HepG2 (cell line): ENCODE results near the gene SSBP2. TPM values are rescaled to one million over a fixed set of nuclear protein-coding genes. Genes with fewer than 3 reads are reported as not detected.

ENCODE experiments used
- ATAC-seq: fragments of 200-7000 bp; cut with Tn5 transposase; 3 replicates; pipeline ENCODE4 v1.9.1; 2020; ENCODE audit warnings: mild to moderate bottlenecking, moderate library complexity
- BruUV-seq: library from RNA; stranded (reverse); fragments of 400-500 nt; replicated peaks from 2 replicates; lab custom pipeline; 2021; lab: Mats Ljungman, UMichigan
- CTCF ChIA-PET: fragments of 300-600 bp; formaldehyde crosslinking; extraction: SDS; loops from one replicate; lab custom pipeline; 2021; ENCODE audit warnings: low total read pairs, inconsistent platforms, low intra/inter-chr PET ratio; lab: Yijun Ruan, JAX
- POLR2A ChIA-PET: fragments of 350-600 bp; sonication (Branson Sonifier 250); formaldehyde crosslinking; loops from one replicate; lab custom pipeline; 2020; ENCODE audit warnings: antibody characterized with exemption, inconsistent platforms; lab: Yijun Ruan, JAX
- DNase-seq: peaks from one replicate; pipeline ENCODE4 v3.0.0-alpha.2; 2015; ENCODE audit warnings: low spot score
- FAIRE-seq: peaks from 3 replicates; lab custom pipeline; 2011; peaks lifted over from hg19 to GRCh38; lab: Jason Lieb, UNC
- H2AFZ ChIP-seq: one replicate; pipeline ENCODE4 v1.6.1; 2011; ENCODE audit warnings: low read length, inconsistent platforms
- H3K27ac ChIP-seq: fragments of 300-600 bp; 3 replicates; pipeline ENCODE4 v1.8.0; 2011; ENCODE audit warnings: mixed run types, mild to moderate bottlenecking, mixed read lengths, low read length, inconsistent platforms; ENCODE audit not compliant: insufficient read depth; ENCODE audit errors: extremely low read length
- H3K27me3 ChIP-seq, 2 experiments: fragments of 200-600 bp in 1 of 2; 2 replicates in 1 of 2; 3 replicates in 1 of 2; pipeline versions ENCODE4 v1.6.0 to v1.8.0; 2011; ENCODE audit warnings: low read length in 2 of 2, mild to moderate bottlenecking in 2 of 2, moderate library complexity in 2 of 2, inconsistent platforms in 1 of 2; ENCODE audit not compliant: insufficient read depth in 2 of 2, control insufficient read depth in 1 of 2
- H3K36me3 ChIP-seq, 2 experiments: fragments of 200-600 bp in 1 of 2; replicated peaks in 1 of 2; 2 replicates in 1 of 2; 3 replicates in 1 of 2; pipeline versions ENCODE4 v1.5.1 to v1.8.0; 2011; ENCODE audit warnings: low read length in 2 of 2, inconsistent platforms in 1 of 2; ENCODE audit not compliant: insufficient read depth in 2 of 2, control insufficient read depth in 1 of 2
- H3K4me1 ChIP-seq: 2 replicates; pipeline ENCODE4 v1.5.1; 2012; ENCODE audit warnings: low read length, inconsistent platforms; ENCODE audit not compliant: insufficient read depth
- H3K4me2 ChIP-seq: 2 replicates; pipeline ENCODE4 v1.6.0; 2011; ENCODE audit warnings: low read depth, low read length, inconsistent platforms
- H3K4me3 ChIP-seq, 3 experiments: fragments of 200-600 bp in 1 of 3; sonication (generic), shearing (Covaris generic) in 1 of 3; replicated peaks in 1 of 3; 2 replicates each; pipeline ENCODE4 v1.5.1; 2011 to 2016; ENCODE audit warnings: low read length in 3 of 3, inconsistent platforms in 2 of 3, low read depth in 2 of 3, mild to moderate bottlenecking in 2 of 3, control low read depth in 1 of 3, mixed read lengths in 1 of 3; ENCODE audit not compliant: insufficient read depth in 1 of 3
- H3K79me2 ChIP-seq: one replicate; pipeline ENCODE4 v1.6.1; 2011; ENCODE audit warnings: low read length, inconsistent platforms; ENCODE audit not compliant: insufficient read depth
- H3K9ac ChIP-seq: 2 replicates; pipeline ENCODE4 v1.6.0; 2011; ENCODE audit warnings: mild to moderate bottlenecking, low read depth, low read length, inconsistent platforms; ENCODE audit not compliant: insufficient read depth
- H3K9me3 ChIP-seq: 2 replicates; pipeline ENCODE4 v1.5.1; 2012; ENCODE audit warnings: mild to moderate bottlenecking, low read length
- H4K20me1 ChIP-seq: 2 replicates; pipeline ENCODE4 v1.6.0; 2011; ENCODE audit warnings: inconsistent platforms, mild to moderate bottlenecking, low read length, moderate library complexity; ENCODE audit not compliant: insufficient read depth
- AKAP8 ChIP-seq: sonication (generic); formaldehyde crosslinking; IDR thresholded peaks from 2 replicates; pipeline ENCODE4 v1.5.1; 2020; ENCODE audit warnings: mild to moderate bottlenecking, missing genetic modification reagents
- ATF7 ChIP-seq, 2 experiments: fragments of 450-650 bp in 1 of 2; sonication (generic) in 1 of 2; formaldehyde crosslinking in 1 of 2; IDR thresholded peaks; 2 replicates each; pipeline versions ENCODE4 v1.4.0 to v1.6.1; 2016 to 2020; ENCODE audit warnings: antibody characterized with exemption in 1 of 2, mild to moderate bottlenecking in 1 of 2, missing genetic modification reagents in 1 of 2
- CEBPB ChIP-seq: IDR thresholded peaks from 2 replicates; pipeline ENCODE4 v1.6.1; 2011; ENCODE audit warnings: low read depth, low read length, improper control_type of control experiment, borderline replicate concordance
- CREB1 ChIP-seq, 2 experiments: fragments of 450-650 bp in 1 of 2; IDR thresholded peaks; 2 replicates each; pipeline ENCODE4 v1.6.1; 2016 to 2017; ENCODE audit warnings: control low read depth in 1 of 2, mild to moderate bottlenecking in 1 of 2, missing compliant biosample characterization in 1 of 2, missing genetic modification characterization in 1 of 2
- FIP1L1 ChIP-seq: fragments of 200-400 bp; formaldehyde crosslinking; IDR thresholded peaks from 2 replicates; pipeline ENCODE4 v1.6.1; 2018; ENCODE audit warnings: low read depth, mild to moderate bottlenecking, low read length, moderate library complexity, borderline replicate concordance; ENCODE audit not compliant: insufficient read depth
- KLF9 ChIP-seq: IDR thresholded peaks from 2 replicates; pipeline ENCODE4 v1.6.1; 2016; ENCODE audit warnings: low read depth
- RFX3 ChIP-seq: IDR thresholded peaks from 2 replicates; pipeline ENCODE4 v1.6.1; 2016; ENCODE audit warnings: missing biosample characterization, missing genetic modification reagents
- TCF7 ChIP-seq: sonication (generic); IDR thresholded peaks from 2 replicates; pipeline ENCODE4 v1.6.1; 2016; ENCODE audit warnings: antibody characterized with exemption, low read depth
- TOE1 ChIP-seq: sonication (generic); formaldehyde crosslinking; IDR thresholded peaks from 2 replicates; pipeline ENCODE4 v1.4.0; 2020; ENCODE audit warnings: mild to moderate bottlenecking, missing genetic modification reagents
- WGBS: methylation state at CpG from one replicate; pipeline ENCODE4 v1.1.6; 2017; ENCODE audit warnings: low lambda C conversion rate; 5-methylcytosine and 5-hydroxymethylcytosine counted together
- in situ Hi-C: cut with HindIII; loops from 2 replicates; pipeline ENCODE4 v1.10.0; 2017; ENCODE audit warnings: low pct_unique_long_range_greater_than_20kb; ENCODE audit not compliant: extremely low pct_ligation_motif_present
- intact Hi-C: fragments of 100-400 bp; cut with micrococcal nuclease; formaldehyde crosslinking; loops from one replicate; pipeline ENCODE4 v1.10.0; 2022; ENCODE audit not compliant: unreplicated experiment
- polyA plus RNA-seq, 8 experiments: library from polyadenylated mRNA; depleted of rRNA in 3 of 8; stranded (reverse) in 7 of 8; unstranded in 1 of 8; fragments of >200 nt; fragmentation: Illumina TruSeq in 4 of 8; extraction: Trizol in 4 of 8; gene quantifications; 2 replicates each; pipeline versions ENCODE4 v1.2.1 to v1.2.3, GENCODE V29; 2011 to 2016; ENCODE audit warnings: low read depth in 4 of 8, missing spikeins in 1 of 8, mixed read lengths in 1 of 8; ENCODE audit not compliant: insufficient read depth in 1 of 8
- total RNA-seq, 5 experiments: library from RNA; depleted of rRNA; stranded (reverse); fragments of >200 nt; fragmentation: Illumina TruSeq; extraction: Trizol; gene quantifications; 2 replicates each; pipeline ENCODE4 v1.2.3, GENCODE V29; 2016; ENCODE audit warnings: low read depth in 1 of 5
- TF ChIP-seq, protein P1 (sequence below): sonication (generic); formaldehyde crosslinking; IDR thresholded peaks from 2 replicates; pipeline ENCODE4 v1.4.0; 2020; ENCODE audit warnings: missing genetic modification reagents; ENCODE audit errors: not compliant biosample characterization

SSBP2 gene
- total and polyA plus RNA-seq, 2 of the 13 experiments (the other 11 are each of a cell fraction or from before 2014, with no cell fraction given) = 0.16 TPM; not detected in 1

DNA sequence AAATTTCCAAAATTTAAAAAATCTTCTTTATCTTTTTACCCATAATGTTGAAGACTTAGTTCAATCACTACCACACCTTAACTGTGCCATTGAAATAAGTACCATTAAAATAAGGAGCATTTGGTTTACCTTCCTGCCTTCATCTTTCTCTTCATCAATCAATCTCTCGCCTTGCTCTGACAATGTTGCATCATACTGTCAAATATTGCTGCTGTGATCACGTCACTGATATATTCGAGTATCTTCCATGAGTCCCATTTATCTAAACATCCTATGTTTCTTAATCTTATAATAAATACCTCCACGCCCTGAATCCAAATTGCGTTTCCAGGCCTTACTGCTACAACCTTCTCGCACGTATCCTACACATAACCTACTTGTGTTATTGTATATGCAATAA lies 201.8 kb downstream of the SSBP2 start:
- Histone ChIP-seq H3K27ac (no peak overlapping the region), H3K79me2 (no peaks in the 10 kb centered on the region), H2AFZ (no peak overlapping the region), H3K9ac (no peak overlapping the region), H3K4me3 (no peak overlapping the region), H3K9me3 (no peaks in the 10 kb centered on the region), H3K4me1 (no peaks in the 10 kb centered on the region), H3K36me3 (no peaks in the 10 kb centered on the region), H4K20me1 (no peaks in the 10 kb centered on the region), H3K27me3 (no peaks in the 10 kb centered on the region), H3K4me2 (no peak overlapping the region)
- no peak for DNase-seq
- peak; percentile 46; the same call in 1 of the 2 replicates for TF ChIP-seq CEBPB
- no peak for TF ChIP-seq TCF7
- peak; percentile 39; the same call in 1 of the 2 replicates for TF ChIP-seq ATF7 (IDR thresholded peaks at IDR 0.05)
- TF ChIP-seq ATF7 (CRISPR knock-in tag; IDR thresholded peaks at IDR 0.05) = no peak
- TF ChIP-seq KLF9 (CRISPR knock-in tag) = no peak
- TF ChIP-seq FIP1L1 = no peak
- 0 out of 2 replicates have a peak, but pooled peaks have one; percentile 41 for TF ChIP-seq CREB1 (IDR thresholded peaks at IDR 0.05)
- TF ChIP-seq CREB1 (CRISPR knock-in tag; IDR thresholded peaks at IDR 0.05) = no peak
- WGBS = 30% methylated on average over 7 of the region's 7 CpGs
- intact Hi-C loops (no loop called here), in situ Hi-C loops (no loop called here)
- no TSS peak for BruUV-seq
- ChIA-PET POLR2A (no interaction called here), CTCF (no interaction called here)
- no peak for ATAC-seq
- no peak for FAIRE-seq

DNA sequence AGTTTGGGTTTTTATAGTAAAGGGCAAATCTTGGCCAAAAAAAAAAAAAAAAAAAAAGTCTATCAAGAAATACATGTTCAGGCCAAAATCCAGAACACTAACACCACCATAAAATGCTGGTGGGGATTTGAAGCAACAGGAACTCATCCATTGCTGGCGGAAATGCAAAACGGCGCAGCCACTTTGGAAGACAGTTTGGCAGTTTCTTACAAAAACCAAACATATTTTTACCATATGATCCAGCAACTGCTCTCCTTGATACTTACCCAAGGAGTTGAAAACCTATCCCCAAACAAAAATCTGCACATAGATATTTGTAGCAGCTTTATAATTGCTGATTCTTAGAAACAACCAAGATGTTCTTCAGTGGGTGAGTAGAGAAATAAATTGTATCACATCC lies 203.9 kb downstream of the SSBP2 start:
- H3K79me2 ChIP-seq = no peaks in the 10 kb centered on the region
- POLR2A ChIA-PET = no interaction called here
- H3K9ac ChIP-seq = no peak overlapping the region
- no peaks in the 10 kb centered on the region for H3K4me1 ChIP-seq
- H3K4me2 ChIP-seq = no peak overlapping the region
- H3K4me3 ChIP-seq = no peak overlapping the region
- FAIRE-seq (no peak), DNase-seq (no peak)
- in situ Hi-C loops (no loop called here), intact Hi-C loops (no loop called here)
- no peaks in the 10 kb centered on the region for H3K36me3 ChIP-seq
- H4K20me1 ChIP-seq = no peaks in the 10 kb centered on the region
- TF ChIP-seq, protein P1, sequence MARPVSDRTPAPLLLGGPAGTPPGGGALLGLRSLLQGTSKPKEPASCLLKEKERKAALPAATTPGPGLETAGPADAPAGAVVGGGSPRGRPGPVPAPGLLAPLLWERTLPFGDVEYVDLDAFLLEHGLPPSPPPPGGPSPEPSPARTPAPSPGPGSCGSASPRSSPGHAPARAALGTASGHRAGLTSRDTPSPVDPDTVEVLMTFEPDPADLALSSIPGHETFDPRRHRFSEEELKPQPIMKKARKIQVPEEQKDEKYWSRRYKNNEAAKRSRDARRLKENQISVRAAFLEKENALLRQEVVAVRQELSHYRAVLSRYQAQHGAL (CRISPR knock-in tag) = no peak
- TF ChIP-seq TOE1 = no peak
- TF ChIP-seq AKAP8 (CRISPR knock-in tag) = no peak
- TF ChIP-seq RFX3 (CRISPR knock-in tag) = no peak
- TF ChIP-seq, all 625 proteins: peak for 0
- no peak overlapping the region for H3K27ac ChIP-seq
- no peak overlapping the region for H2AFZ ChIP-seq
- BruUV-seq = no TSS peak
- CTCF ChIA-PET = no interaction called here
- 66% methylated on average over 3 of the region's 3 CpGs for WGBS
- no peaks in the 10 kb centered on the region for H3K9me3 ChIP-seq
- ATAC-seq = no peak
- H3K27me3 ChIP-seq = no peaks in the 10 kb centered on the region
